Activated T-helper 1 cell treated with anti-CD3 and anti-CD28 coated beads, Interleukin-12 subunit alpha, Interleukin-12 subunit beta, Interleukin-2, Interleukin-4 antibody, amounts not matched to agents 30 ng/mL and 10 ng/mL and 1 ng/mL, durations not matched to agents 14 hours and 24 hours and 36 hours (primary cell): Measurements from ENCODE around the gene EHD2. TPM values are rescaled to one million over a fixed set of nuclear protein-coding genes. Genes with fewer than 3 reads are reported as not detected.
"Not testable (repeated sequence)": the region's sequence is repeated elsewhere in the genome, so short reads cannot be mapped to it uniquely, and the experiment has no call there.

Source experiments
- DNase-seq: peaks from one replicate; pipeline ENCODE4 v3.0.0; 2021; ENCODE audit warnings: low spot score
- H3K27ac Mint-ChIP-seq: one replicate; pipeline ENCODE4 v1.8.0; 2021; ENCODE audit warnings: mild to moderate bottlenecking, mixed read lengths
- H3K27me3 Mint-ChIP-seq: one replicate; pipeline ENCODE4 v1.8.0; 2022; ENCODE audit warnings: mild to moderate bottlenecking, moderate library complexity, mixed read lengths; ENCODE audit not compliant: insufficient read depth
- H3K36me3 Mint-ChIP-seq: one replicate; pipeline ENCODE4 v1.8.0; 2021; ENCODE audit warnings: low read depth, mixed read lengths
- H3K4me1 Mint-ChIP-seq: one replicate; pipeline ENCODE4 v1.8.0; 2021; ENCODE audit warnings: low read depth, mixed read lengths
- H3K4me3 Mint-ChIP-seq: one replicate; pipeline ENCODE4 v1.8.0; 2021; ENCODE audit warnings: mild to moderate bottlenecking, moderate library complexity, mixed read lengths
- H3K9me3 Mint-ChIP-seq: one replicate; pipeline ENCODE4 v1.8.0; 2021; ENCODE audit warnings: mixed read lengths
- intact Hi-C: fragments of 100-400 bp; cut with micrococcal nuclease; formaldehyde crosslinking; loops from one replicate; pipeline ENCODE4 v1.15.1; 2024
- total RNA-seq: library from RNA; stranded (reverse); gene quantifications from 2 replicates; pipeline ENCODE4 v1.2.3, GENCODE V29; 2022

The EHD2 gene
- total RNA-seq, 1 donor from 2014 or later: 0.29 TPM

DNA sequence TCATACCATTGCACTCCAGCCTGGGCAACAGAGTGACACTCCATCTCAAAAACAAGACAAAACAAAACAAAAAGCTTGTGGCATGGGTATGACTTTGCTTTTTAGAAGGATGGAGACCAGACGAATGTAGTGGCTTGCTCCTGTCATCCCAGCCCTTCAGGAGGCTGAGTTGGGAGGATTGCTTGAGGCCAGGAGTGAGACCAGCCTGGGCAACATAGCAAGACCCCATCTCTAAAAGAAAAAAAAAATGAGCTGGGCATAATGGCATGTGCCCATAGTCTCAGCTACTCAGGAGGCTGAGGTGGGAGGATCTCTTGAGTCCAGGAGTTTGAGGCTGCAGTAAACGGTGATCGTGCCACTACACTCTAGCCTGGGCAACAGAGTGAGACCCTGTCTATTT lies 48.9 kb downstream of the EHD2 start:
- Mint-ChIP-seq H3K4me3 (no peak overlapping the region), H3K27me3 (no peaks in the 10 kb centered on the region), H3K27ac (no peak overlapping the region), H3K9me3 (no peaks in the 10 kb centered on the region), H3K36me3 (peaks cover 14% of the 10 kb centered on the region), H3K4me1 (no peaks in the 10 kb centered on the region)
- intact Hi-C loops: no loop called here
- no peak for DNase-seq

DNA sequence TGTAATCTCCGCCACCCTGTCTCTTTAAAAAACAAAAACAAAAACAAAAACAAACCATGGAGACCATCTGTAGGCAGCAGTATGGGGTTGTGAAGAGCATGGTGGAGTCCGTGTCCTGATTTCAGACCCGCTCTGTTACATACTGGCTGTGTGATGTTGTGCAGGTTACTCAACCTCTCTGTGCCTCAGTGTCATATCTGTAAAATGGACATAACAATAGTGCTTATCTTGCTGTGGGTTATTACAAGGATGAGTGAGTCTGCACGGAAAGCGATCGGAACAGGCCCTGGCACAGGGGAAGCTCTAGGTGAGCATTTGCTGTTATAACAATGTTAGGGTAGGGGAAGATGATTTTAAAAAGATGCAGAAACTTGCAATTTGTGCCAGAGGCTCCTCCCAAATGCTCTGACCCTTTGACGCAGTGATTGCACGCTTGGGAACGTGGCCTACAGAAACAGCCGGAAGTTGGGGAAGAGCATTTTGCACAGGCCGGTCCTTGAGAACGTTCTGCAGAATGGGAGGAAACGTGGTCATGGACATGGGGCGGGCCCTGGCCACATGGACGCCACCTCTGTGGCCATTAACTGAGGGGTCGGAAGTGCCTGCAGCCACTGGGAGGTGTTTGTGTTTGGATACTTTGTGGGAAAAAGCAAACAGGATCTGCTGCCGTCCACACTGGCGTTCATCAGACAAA lies 49.5 kb downstream of the EHD2 start:
- intact Hi-C loops: no loop called here
- no peak for DNase-seq
- H3K27ac Mint-ChIP-seq: no peak overlapping the region
- no peaks in the 10 kb centered on the region for H3K27me3 Mint-ChIP-seq
- peaks cover 8% of the 10 kb centered on the region for H3K36me3 Mint-ChIP-seq
- no peaks in the 10 kb centered on the region for H3K9me3 Mint-ChIP-seq
- H3K4me3 Mint-ChIP-seq: no peak overlapping the region
- no peaks in the 10 kb centered on the region for H3K4me1 Mint-ChIP-seq

- H3K4me1 Mint-ChIP-seq, H3K4me3 Mint-ChIP-seq, H3K36me3 Mint-ChIP-seq, H3K27me3 Mint-ChIP-seq, H3K9me3 Mint-ChIP-seq, H3K27ac Mint-ChIP-seq, DNase-seq, intact Hi-C loops: not testable (repeated sequence)
Observed at GRCh38 chr19:47764705-47765104, 51.5 kb downstream of the EHD2 start.

DNA sequence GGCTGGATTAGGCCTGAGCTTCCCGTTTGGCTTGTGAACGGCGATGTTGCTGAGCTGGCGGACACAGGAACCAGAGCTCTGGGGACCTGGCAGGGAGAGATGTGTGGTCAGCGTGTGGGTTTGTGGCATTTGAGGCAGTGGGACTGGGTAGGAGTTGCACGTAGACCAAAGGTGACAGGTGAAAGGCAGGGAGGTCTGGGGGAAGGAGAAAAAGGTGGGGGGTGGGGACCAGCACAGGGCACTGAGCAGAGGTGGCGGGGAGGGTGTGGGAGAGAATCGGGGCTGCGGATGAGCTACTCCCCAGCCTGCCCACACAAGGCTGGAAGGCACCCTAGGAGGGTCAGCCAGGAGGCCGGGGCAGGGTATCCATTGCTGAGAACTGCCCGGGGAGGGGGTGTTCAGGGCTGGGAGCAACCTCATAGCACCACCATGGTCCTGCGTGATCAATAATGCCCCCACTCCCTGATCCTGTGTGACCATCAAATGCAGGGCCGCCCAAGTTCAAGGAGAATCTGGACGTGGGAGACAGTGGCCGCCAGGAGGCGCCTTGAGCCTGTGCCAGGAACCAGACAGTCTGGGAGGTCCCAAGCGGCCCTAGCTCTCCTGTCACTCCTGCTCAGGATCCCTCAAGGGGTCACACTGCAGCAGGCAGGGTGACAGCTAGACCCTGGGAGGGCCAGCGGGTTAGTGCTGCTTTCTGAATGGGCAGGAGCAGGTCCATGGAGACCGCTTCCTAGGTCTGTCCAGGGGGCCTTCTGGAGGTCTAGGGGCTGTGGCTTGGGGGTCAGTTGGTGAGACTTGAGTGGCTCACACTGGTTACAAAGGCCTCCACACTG lies 52.5 kb downstream of the EHD2 start:
- no peaks in the 10 kb centered on the region for H3K4me1 Mint-ChIP-seq
- H3K27ac Mint-ChIP-seq: no peak overlapping the region
- H3K27me3 Mint-ChIP-seq: no peaks in the 10 kb centered on the region
- no peaks in the 10 kb centered on the region for H3K9me3 Mint-ChIP-seq
- DNase-seq: no peak
- H3K36me3 Mint-ChIP-seq: no peaks in the 10 kb centered on the region
- H3K4me3 Mint-ChIP-seq: no peak overlapping the region
- intact Hi-C loops: loop anchor here (1.0 kb wide), 1 partner anchor 23 kb away; no protein-coding TSS in a partner anchor

DNA sequence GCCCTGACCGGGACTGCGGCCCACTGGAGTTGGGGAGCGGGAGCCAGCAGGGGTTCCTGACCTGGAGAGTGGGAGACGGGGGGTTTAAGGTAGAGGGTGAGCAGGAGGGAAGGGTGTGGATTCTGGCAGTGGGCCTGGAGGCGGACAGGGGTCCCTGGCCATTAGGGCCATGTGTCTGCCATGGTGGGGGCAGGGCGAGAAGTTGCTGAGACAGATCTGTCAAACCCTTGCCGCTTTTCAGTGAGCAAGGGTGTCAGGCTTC lies 53.1 kb downstream of the EHD2 start:
- no peak overlapping the region for H3K4me3 Mint-ChIP-seq
- no peak overlapping the region for H3K27ac Mint-ChIP-seq
- DNase-seq: no peak
- H3K9me3 Mint-ChIP-seq: no peaks in the 10 kb centered on the region
- intact Hi-C loops: loop anchor here (1.0 kb wide), 1 partner anchor 22 kb away; no protein-coding TSS in a partner anchor
- no peaks in the 10 kb centered on the region for H3K36me3 Mint-ChIP-seq
- H3K4me1 Mint-ChIP-seq: no peaks in the 10 kb centered on the region
- H3K27me3 Mint-ChIP-seq: no peaks in the 10 kb centered on the region

DNA sequence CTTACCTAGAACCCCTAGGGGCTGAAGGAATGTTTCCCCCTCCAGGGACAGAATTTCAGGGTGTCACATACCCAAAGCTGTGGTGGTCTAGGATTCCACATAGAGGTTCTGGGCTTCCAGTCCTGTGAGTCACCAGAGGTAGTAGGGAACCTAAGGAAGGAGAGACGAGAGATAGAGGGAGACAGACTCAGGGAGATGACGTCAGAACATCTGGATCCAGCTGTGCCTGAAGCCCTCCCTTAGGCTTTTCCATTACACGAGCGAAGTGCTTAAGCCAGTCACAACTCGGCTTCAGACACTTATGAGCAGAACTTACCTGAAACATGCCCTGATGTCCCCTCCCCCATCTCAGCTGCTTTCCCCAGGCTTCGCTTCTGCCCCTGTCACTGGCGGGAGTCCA lies 53.4 kb downstream of the EHD2 start:
- Mint-ChIP-seq H3K9me3 (no peaks in the 10 kb centered on the region), H3K4me3 (no peak overlapping the region), H3K27me3 (peaks cover 2% of the 10 kb centered on the region), H3K27ac (no peak overlapping the region), H3K4me1 (no peaks in the 10 kb centered on the region), H3K36me3 (no peaks in the 10 kb centered on the region)
- no peak for DNase-seq
- intact Hi-C loops: loop anchor here (1.0 kb wide), 1 partner anchor 22 kb away; no protein-coding TSS in a partner anchor

DNA sequence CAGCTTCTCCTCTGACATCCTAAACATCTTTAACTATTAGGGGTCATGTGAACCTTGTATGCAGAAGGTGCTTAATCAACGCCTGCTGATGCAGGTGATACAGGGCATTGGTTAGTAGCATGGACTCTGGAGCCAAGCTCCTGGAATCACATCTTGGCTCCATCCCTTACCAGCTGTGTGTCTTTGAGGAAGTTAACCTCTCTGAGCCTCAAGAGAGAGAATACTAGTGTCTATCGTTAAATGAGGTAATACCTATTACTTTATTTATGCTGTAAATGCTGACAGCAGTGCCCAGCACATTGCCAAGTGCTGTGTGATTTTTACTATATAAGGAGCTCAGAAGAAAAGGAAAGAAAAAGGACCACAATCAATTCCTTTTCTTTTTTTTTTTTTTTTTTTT lies 54.1 kb downstream of the EHD2 start:
- H3K27me3 Mint-ChIP-seq: peaks cover 2% of the 10 kb centered on the region
- H3K4me3 Mint-ChIP-seq: no peak overlapping the region
- intact Hi-C loops: no loop called here
- DNase-seq: no peak
- H3K9me3 Mint-ChIP-seq: no peaks in the 10 kb centered on the region
- no peaks in the 10 kb centered on the region for H3K36me3 Mint-ChIP-seq
- H3K4me1 Mint-ChIP-seq: no peaks in the 10 kb centered on the region
- no peak overlapping the region for H3K27ac Mint-ChIP-seq

- no peak overlapping the region for H3K4me3 Mint-ChIP-seq
- peaks cover 2% of the 10 kb centered on the region for H3K27me3 Mint-ChIP-seq
- no peaks in the 10 kb centered on the region for H3K4me1 Mint-ChIP-seq
- no peaks in the 10 kb centered on the region for H3K9me3 Mint-ChIP-seq
- no peak for DNase-seq
- no peaks in the 10 kb centered on the region for H3K36me3 Mint-ChIP-seq
- intact Hi-C loops: no loop called here
- no peak overlapping the region for H3K27ac Mint-ChIP-seq
Observed at GRCh38 chr19:47768604-47769003, 55.4 kb downstream of the EHD2 start.

DNA sequence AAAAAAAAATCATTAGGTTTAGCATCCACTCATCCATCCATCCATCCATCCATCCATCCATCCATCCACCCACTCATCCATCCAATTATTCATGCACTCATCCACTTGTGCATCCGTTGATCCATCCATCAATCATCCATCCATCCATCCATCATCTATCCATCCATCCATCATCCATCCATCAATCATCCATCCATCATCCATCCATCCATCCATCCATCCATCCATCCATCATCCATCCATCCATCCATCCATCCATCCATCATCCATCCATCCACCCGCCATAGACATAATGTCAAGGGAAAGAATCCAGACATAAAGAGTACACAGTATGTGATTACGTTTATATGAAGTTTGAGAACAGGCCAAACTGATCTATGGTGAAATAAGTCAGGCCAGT lies 56.3 kb downstream of the EHD2 start:
- Mint-ChIP-seq H3K27ac (no peak overlapping the region), H3K4me3 (no peak overlapping the region), H3K4me1 (no peaks in the 10 kb centered on the region), H3K27me3 (peaks cover 2% of the 10 kb centered on the region), H3K9me3 (no peaks in the 10 kb centered on the region), H3K36me3 (no peaks in the 10 kb centered on the region)
- no peak for DNase-seq
- intact Hi-C loops: no loop called here

- H3K27me3 Mint-ChIP-seq, H3K4me1 Mint-ChIP-seq, H3K36me3 Mint-ChIP-seq, H3K4me3 Mint-ChIP-seq, intact Hi-C loops, DNase-seq, H3K27ac Mint-ChIP-seq, H3K9me3 Mint-ChIP-seq: not testable (repeated sequence)
Observed at GRCh38 chr19:47771291-47771690, 58.1 kb downstream of the EHD2 start.

DNA sequence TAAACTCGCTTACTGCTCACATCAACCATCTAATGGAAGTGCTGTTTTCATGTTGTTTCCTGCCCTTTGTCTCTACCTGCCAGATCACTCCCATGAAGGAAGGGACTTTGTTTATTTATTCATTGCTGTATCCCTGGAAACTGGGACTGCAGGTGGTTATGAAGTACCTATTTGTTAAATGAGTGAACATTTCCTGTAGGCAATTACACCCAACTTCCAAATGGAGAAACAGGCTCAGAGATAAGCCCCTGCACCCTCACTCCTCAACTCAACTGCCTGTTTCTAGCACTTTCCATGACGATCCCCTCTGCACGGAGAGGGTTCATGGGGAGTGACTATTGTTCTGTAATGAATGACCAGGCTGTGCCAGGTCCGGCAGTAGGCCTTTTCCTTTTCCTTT lies 63.3 kb downstream of the EHD2 start:
- Mint-ChIP-seq H3K9me3 (no peaks in the 10 kb centered on the region), H3K4me3 (peak overlapping the region; percentile 96), H3K36me3 (peaks cover 12% of the 10 kb centered on the region), H3K4me1 (peaks cover 12% of the 10 kb centered on the region), H3K27me3 (peaks cover under 1% of the 10 kb centered on the region), H3K27ac (no peak overlapping the region)
- no peak for DNase-seq
- intact Hi-C loops: no loop called here

DNA sequence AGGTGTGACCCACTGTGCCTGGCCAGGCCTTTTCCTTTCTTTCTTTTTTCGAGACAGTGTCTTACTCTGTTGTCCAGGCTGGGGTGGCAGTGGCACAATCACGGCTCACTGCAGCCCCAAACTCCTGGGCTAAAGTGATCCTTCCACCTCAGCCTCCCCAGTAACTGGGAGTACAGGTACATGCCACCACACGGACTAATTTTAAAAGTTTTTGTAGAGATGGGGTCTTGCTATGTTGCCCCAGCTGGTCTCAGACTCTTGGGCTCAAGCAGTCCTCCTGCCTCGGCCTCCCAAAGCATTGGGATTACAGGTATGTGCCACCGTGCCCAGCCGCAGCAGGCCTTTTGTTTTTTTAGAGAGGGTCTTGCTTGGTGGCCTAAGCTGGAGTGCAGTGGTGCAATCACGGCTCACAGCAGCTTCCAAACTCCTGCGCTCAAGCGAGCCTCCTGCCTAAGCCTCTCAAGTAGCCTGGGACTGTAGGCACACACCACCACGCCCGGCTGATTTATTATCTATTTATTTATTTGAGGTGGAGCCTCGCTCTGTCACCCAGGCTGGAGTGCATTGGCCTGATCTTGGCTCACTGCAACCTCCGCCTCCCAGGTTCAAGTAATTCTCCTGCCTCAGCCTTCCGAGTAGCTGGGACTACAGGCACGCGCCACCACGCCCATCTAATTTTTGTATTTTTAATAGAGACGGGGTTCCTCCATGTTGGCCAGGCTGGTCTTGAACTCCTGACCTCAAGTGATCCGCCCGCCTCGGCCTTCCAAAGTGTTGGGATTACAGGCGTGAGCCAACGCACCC lies 64.2 kb downstream of the EHD2 start:
- intact Hi-C loops: loop anchor here (1.0 kb wide), 1 partner anchor 32 kb away; the partner anchor contains the start of gene NOP53
- DNase-seq, H3K9me3 Mint-ChIP-seq, H3K27me3 Mint-ChIP-seq: not testable (repeated sequence)
- Mint-ChIP-seq H3K4me1 (peaks cover 12% of the 10 kb centered on the region), H3K27ac (peak overlapping the region; percentile 94), H3K4me3 (peak overlapping the region; percentile 96), H3K36me3 (peaks cover 14% of the 10 kb centered on the region)
